Neural progenitor cell (in vitro differentiated cells): Measurements from ENCODE around the gene MAGI2. TPM values are rescaled to one million over a fixed set of nuclear protein-coding genes. Genes with fewer than 3 reads are reported as not detected.

Source experiments
- DNase-seq: peaks from one replicate; pipeline ENCODE4 v3.0.0-alpha.2; 2016; ENCODE audit warnings: low spot score
- H2AFZ ChIP-seq: fragments of 200-600 bp; sonication (generic); replicated peaks from 2 replicates; pipeline ENCODE4 v1.6.1; 2016; ENCODE audit warnings: antibody characterized with exemption
- H3F3A ChIP-seq: fragments of 200-600 bp; sonication (generic); 2 replicates; pipeline ENCODE4 v1.6.1; 2016; ENCODE audit warnings: antibody characterized with exemption, low read depth
- H3K27ac ChIP-seq: fragments of 200-600 bp; sonication (generic); 2 replicates; pipeline ENCODE4 v1.5.1; 2016; ENCODE audit warnings: mild to moderate bottlenecking
- H3K27me3 ChIP-seq: fragments of 200-600 bp; sonication (generic); 2 replicates; pipeline ENCODE4 v1.6.1; 2016; ENCODE audit warnings: mild to moderate bottlenecking, moderate library complexity
- H3K36me3 ChIP-seq: fragments of 200-600 bp; sonication (generic); 2 replicates; pipeline ENCODE4 v1.5.1; 2016
- H3K4me1 ChIP-seq: fragments of 200-600 bp; sonication (generic); 2 replicates; pipeline ENCODE4 v1.6.1; 2016; ENCODE audit warnings: mixed run types
- H3K4me2 ChIP-seq: fragments of 200-600 bp; sonication (generic); 2 replicates; pipeline ENCODE4 v1.6.1; 2016
- H3K4me3 ChIP-seq: fragments of 200-600 bp; sonication (generic); 2 replicates; pipeline ENCODE4 v1.5.1; 2016
- H3K79me2 ChIP-seq: fragments of 200-600 bp; sonication (generic); 2 replicates; pipeline ENCODE4 v1.6.1; 2016; ENCODE audit warnings: low read depth
- H3K9ac ChIP-seq: fragments of 200-600 bp; sonication (generic); 2 replicates; pipeline ENCODE4 v1.6.1; 2016
- H3K9me3 ChIP-seq: fragments of 200-600 bp; sonication (generic); 2 replicates; pipeline ENCODE4 v1.5.1; 2016; ENCODE audit warnings: low read depth
- H4K20me1 ChIP-seq: fragments of 200-600 bp; sonication (generic); 2 replicates; pipeline ENCODE4 v1.6.1; 2016; ENCODE audit warnings: low read depth
- H3K27ac Mint-ChIP-seq: 3 replicates; pipeline ENCODE4 v1.8.0; 2021; ENCODE audit warnings: mixed read lengths
- H3K27me3 Mint-ChIP-seq: 2 replicates; pipeline ENCODE4 v1.8.0; 2022; ENCODE audit warnings: low read depth, mild to moderate bottlenecking, inconsistent platforms, moderate library complexity, mixed read lengths; ENCODE audit not compliant: insufficient read depth
- H3K36me3 Mint-ChIP-seq: 3 replicates; pipeline ENCODE4 v1.8.0; 2021; ENCODE audit warnings: mixed read lengths
- H3K4me1 Mint-ChIP-seq: 3 replicates; pipeline ENCODE4 v1.8.0; 2021; ENCODE audit warnings: mixed read lengths
- H3K4me3 Mint-ChIP-seq: 3 replicates; pipeline ENCODE4 v1.8.0; 2021; ENCODE audit warnings: mild to moderate bottlenecking, moderate library complexity, mixed read lengths
- H3K9me3 Mint-ChIP-seq: 3 replicates; pipeline ENCODE4 v1.8.0; 2020; ENCODE audit warnings: mixed read lengths
- EZH2 ChIP-seq: fragments of 200-600 bp; sonication (generic); IDR thresholded peaks from 2 replicates; pipeline ENCODE4 v1.6.1; 2017; ENCODE audit warnings: antibody characterized with exemption, mild to moderate bottlenecking, moderate library complexity
- EZH2phosphoT487 ChIP-seq: fragments of 200-600 bp; sonication (generic); IDR thresholded peaks from 2 replicates; pipeline ENCODE4 v1.6.1; 2017; ENCODE audit warnings: antibody characterized with exemption
- total RNA-seq: library from RNA; depleted of rRNA; stranded (reverse); fragments of >200 nt; gene quantifications from 2 replicates; pipeline ENCODE4 v1.2.3, GENCODE V29; 2015; ENCODE audit warnings: low replicate concordance
- TF ChIP-seq, protein P1 (sequence below): fragments of 200-600 bp; sonication (generic); IDR thresholded peaks from 2 replicates; pipeline ENCODE4 v1.5.1; 2017; ENCODE audit warnings: antibody characterized with exemption, mild to moderate bottlenecking

The MAGI2 gene
- total RNA-seq, 1 donor from 2014 or later, result 5.8 TPM

GRCh38 chr7:78389022-78389421 is 1064.4 kb downstream of the MAGI2 start:
- no peak overlapping the region for H2AFZ ChIP-seq
- no peaks in the 10 kb centered on the region for H3K27me3 Mint-ChIP-seq
- no peaks in the 10 kb centered on the region for H3F3A ChIP-seq
- H3K79me2 ChIP-seq, result no peaks in the 10 kb centered on the region
- H3K4me3 ChIP-seq, result no peak overlapping the region
- H4K20me1 ChIP-seq, result no peaks in the 10 kb centered on the region
- H3K4me1 ChIP-seq, result peaks cover 10% of the 10 kb centered on the region
- no peak overlapping the region for H3K9ac ChIP-seq
- H3K9me3 ChIP-seq, result no peaks in the 10 kb centered on the region
- H3K27ac ChIP-seq, result no peak overlapping the region
- H3K4me1 Mint-ChIP-seq, result peaks cover 7% of the 10 kb centered on the region
- no peaks in the 10 kb centered on the region for H3K9me3 Mint-ChIP-seq
- H3K4me3 Mint-ChIP-seq, result no peak overlapping the region
- H3K27ac Mint-ChIP-seq, result no peak overlapping the region
- H3K36me3 ChIP-seq, result no peaks in the 10 kb centered on the region
- peak; percentile 3 for DNase-seq
- TF ChIP-seq EZH2phosphoT487 (no peak), EZH2 (no peak)
- TF ChIP-seq, protein P1, sequence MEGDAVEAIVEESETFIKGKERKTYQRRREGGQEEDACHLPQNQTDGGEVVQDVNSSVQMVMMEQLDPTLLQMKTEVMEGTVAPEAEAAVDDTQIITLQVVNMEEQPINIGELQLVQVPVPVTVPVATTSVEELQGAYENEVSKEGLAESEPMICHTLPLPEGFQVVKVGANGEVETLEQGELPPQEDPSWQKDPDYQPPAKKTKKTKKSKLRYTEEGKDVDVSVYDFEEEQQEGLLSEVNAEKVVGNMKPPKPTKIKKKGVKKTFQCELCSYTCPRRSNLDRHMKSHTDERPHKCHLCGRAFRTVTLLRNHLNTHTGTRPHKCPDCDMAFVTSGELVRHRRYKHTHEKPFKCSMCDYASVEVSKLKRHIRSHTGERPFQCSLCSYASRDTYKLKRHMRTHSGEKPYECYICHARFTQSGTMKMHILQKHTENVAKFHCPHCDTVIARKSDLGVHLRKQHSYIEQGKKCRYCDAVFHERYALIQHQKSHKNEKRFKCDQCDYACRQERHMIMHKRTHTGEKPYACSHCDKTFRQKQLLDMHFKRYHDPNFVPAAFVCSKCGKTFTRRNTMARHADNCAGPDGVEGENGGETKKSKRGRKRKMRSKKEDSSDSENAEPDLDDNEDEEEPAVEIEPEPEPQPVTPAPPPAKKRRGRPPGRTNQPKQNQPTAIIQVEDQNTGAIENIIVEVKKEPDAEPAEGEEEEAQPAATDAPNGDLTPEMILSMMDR, result no peak
- H3K4me2 ChIP-seq, result peak overlapping the region; percentile 32
- H3K36me3 Mint-ChIP-seq, result no peaks in the 10 kb centered on the region
- H3K27me3 ChIP-seq, result no peaks in the 10 kb centered on the region

DNA sequence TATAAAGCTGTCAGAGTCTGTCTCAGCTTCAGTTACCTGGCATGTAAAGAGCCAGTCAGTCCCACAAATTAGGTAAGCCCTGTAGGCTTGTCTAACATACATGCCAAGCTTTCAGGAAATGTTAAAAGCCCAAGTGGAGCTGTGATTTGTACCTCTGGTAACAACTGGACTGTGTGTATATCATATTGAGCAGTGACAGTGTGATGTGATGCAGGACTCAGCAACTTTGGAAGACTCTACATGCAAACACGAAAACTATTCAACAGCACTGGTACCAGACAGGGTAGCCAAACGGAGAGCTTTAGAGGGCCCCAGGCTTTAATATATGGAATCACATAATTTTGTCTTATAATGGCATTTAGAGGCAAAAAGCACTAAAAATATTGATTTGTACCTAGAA is 1066.9 kb downstream of the MAGI2 start:
- no peaks in the 10 kb centered on the region for H4K20me1 ChIP-seq
- no peak overlapping the region for H3K9ac ChIP-seq
- H3K9me3 Mint-ChIP-seq, result no peaks in the 10 kb centered on the region
- no peak for TF ChIP-seq EZH2
- TF ChIP-seq, protein P1, result no peak
- no peak for TF ChIP-seq EZH2phosphoT487
- no peak overlapping the region for H3K27ac Mint-ChIP-seq
- H3K4me1 Mint-ChIP-seq, result peaks cover 7% of the 10 kb centered on the region
- no peaks in the 10 kb centered on the region for H3F3A ChIP-seq
- no peak overlapping the region for H3K27ac ChIP-seq
- no peak overlapping the region for H2AFZ ChIP-seq
- H3K27me3 Mint-ChIP-seq, result no peaks in the 10 kb centered on the region
- no peaks in the 10 kb centered on the region for H3K79me2 ChIP-seq
- H3K36me3 ChIP-seq, result no peaks in the 10 kb centered on the region
- no peak overlapping the region for H3K4me2 ChIP-seq
- no peak overlapping the region for H3K4me3 ChIP-seq
- H3K4me1 ChIP-seq, result peaks cover 10% of the 10 kb centered on the region
- H3K27me3 ChIP-seq, result no peaks in the 10 kb centered on the region
- no peak overlapping the region for H3K4me3 Mint-ChIP-seq
- no peak for DNase-seq
- no peaks in the 10 kb centered on the region for H3K36me3 Mint-ChIP-seq
- no peaks in the 10 kb centered on the region for H3K9me3 ChIP-seq

DNA sequence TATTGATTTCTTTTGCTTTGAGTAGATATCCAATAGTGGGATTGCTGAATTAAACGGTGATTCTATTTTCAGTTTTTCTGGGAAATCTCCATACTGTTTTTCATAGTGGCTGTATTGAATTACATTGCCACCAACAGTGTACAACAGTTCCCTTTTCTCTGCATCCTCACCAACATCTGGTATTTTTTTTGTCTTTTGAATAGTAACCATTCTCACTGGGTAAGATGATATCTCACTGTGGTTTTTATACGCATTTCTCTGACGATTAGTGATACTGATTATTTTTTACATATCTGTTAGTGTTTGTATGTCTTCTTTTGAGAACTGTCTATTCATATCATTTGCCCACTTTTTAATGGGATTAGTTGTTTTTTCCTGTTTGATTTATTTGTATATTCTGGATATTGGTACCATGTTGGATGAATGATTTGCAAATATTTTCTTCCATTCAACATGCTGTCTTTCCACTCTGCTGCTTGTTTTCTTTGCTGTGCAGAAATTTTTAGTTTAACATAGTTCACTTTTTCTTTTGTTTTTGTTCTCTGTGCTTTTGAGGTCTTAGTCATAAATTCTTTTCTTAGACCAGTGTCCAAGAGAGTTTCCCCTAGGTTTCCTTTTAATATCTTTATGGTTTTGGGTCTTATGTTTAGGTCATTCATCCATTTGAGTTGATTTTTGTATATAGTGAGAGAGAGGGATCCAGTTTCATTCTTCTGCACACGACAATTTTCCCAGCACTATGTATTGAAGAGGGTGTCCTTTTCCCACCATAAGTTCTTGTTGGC is 1070.2 kb downstream of the MAGI2 start:
- no peaks in the 10 kb centered on the region for H3K4me1 ChIP-seq
- no peaks in the 10 kb centered on the region for H3K36me3 ChIP-seq
- no peak overlapping the region for H3K9ac ChIP-seq
- Mint-ChIP-seq H3K27me3 (no peaks in the 10 kb centered on the region), H3K36me3 (no peaks in the 10 kb centered on the region), H3K4me3 (no peak overlapping the region), H3K9me3 (no peaks in the 10 kb centered on the region), H3K4me1 (no peaks in the 10 kb centered on the region), H3K27ac (no peak overlapping the region)
- H3K79me2 ChIP-seq, result no peaks in the 10 kb centered on the region
- no peak overlapping the region for H2AFZ ChIP-seq
- no peak overlapping the region for H3K4me3 ChIP-seq
- H4K20me1 ChIP-seq, result no peaks in the 10 kb centered on the region
- DNase-seq, result no peak
- H3K9me3 ChIP-seq, result no peaks in the 10 kb centered on the region
- H3K27ac ChIP-seq, result no peak overlapping the region
- H3F3A ChIP-seq, result no peaks in the 10 kb centered on the region
- no peaks in the 10 kb centered on the region for H3K27me3 ChIP-seq
- no peak overlapping the region for H3K4me2 ChIP-seq
- TF ChIP-seq, protein P1, result no peak
- TF ChIP-seq EZH2phosphoT487, result no peak
- no peak for TF ChIP-seq EZH2
